Urinary bladder (tissue), 4 donors: Measurements from ENCODE around the gene OSBPL3. TPM values are rescaled to one million over a fixed set of nuclear protein-coding genes. Genes with fewer than 3 reads are reported as not detected.
A peak's percentile ranks its signal among the peaks of the same experiment; 100 is the strongest.

Source experiments
- DNase-seq: peaks from one replicate; pipeline ENCODE4 v3.0.0-alpha.2; 2015; ENCODE audit errors: extremely low spot score
- H3K27ac ChIP-seq: one replicate; pipeline ENCODE4 v1.5.1; 2013; ENCODE audit warnings: low read depth, mild to moderate bottlenecking, moderate library complexity
- H3K36me3 ChIP-seq: one replicate; pipeline ENCODE4 v1.6.1; 2013; ENCODE audit warnings: mild to moderate bottlenecking, moderate library complexity; ENCODE audit not compliant: insufficient read depth
- H3K4me1 ChIP-seq: one replicate; pipeline ENCODE4 v1.6.1; 2013; ENCODE audit warnings: mild to moderate bottlenecking, moderate library complexity; ENCODE audit not compliant: insufficient read depth
- H3K4me3 ChIP-seq: one replicate; pipeline ENCODE4 v1.5.1; 2013; ENCODE audit warnings: low read depth, low read length
- WGBS: extraction: QIAGEN DNeasy Blood & Tissue Kit; methylation state at CpG from one replicate; pipeline ENCODE4 v1.1.7; 2013; 5-methylcytosine and 5-hydroxymethylcytosine counted together
- polyA plus RNA-seq: library from polyadenylated mRNA; stranded (reverse); fragments of 200-250 nt; gene quantifications from one replicate; pipeline ENCODE4 v1.2.3, GENCODE V29; 2013
- total RNA-seq: library from RNA; depleted of rRNA; stranded (reverse); fragments of >200 nt; gene quantifications from one replicate; pipeline ENCODE4 v1.2.3, GENCODE V29; 2014
- donor health status: healthy with polysubstance abuse.
- donor health status: healthy.

OSBPL3 gene
- total and polyA plus RNA-seq, 2 donors, result 1.9 to 4.9 TPM

DNA sequence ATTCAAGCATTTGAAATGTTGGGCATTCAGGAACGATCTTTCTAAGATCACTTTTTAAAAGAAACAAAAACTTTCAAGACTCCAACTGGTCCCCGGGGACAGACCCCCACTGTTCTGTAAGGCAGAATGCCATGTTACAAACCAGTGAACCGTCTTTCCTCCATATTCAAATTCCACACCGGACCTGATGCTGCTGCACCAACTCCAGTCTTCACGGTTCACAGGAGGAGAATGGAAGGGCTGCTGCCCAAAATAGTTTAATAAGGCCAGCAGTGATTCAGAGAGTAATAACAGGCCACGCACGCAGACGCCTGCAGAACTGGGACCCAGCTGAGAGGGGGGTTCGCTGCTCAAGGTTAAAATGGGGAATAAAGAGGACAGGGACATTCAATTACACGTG is 47.2 kb downstream of the OSBPL3 start:
- WGBS, result 80% methylated on average over 10 of the region's 10 CpGs
- DNase-seq, result no peak
- H3K27ac ChIP-seq, result no peak overlapping the region
- H3K36me3 ChIP-seq, result no peaks in the 10 kb centered on the region
- H3K4me3 ChIP-seq, result no peak overlapping the region
- no peaks in the 10 kb centered on the region for H3K4me1 ChIP-seq

DNA sequence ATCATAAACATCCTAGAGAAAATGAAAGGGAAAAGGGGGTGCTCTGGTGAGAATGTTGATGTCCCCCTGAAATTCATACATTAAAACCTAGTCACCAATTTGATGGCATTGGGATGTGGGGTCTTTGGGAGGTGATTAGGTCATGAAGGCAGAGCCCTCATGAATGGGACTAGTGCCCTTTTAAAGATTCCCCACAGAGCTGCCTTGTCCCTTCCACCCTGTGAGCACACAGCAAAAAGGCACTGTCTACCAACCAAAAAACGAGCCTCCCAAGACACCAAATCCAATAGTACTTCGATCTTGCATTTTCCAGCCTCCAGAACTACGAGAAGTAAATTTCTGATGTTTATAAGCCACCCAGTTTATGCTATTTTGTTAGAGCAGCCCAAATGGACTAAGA is 47.6 kb downstream of the OSBPL3 start:
- no peaks in the 10 kb centered on the region for H3K36me3 ChIP-seq
- no peak for DNase-seq
- H3K27ac ChIP-seq, result no peak overlapping the region
- WGBS, result 84% methylated on average over 3 of the region's 3 CpGs
- no peaks in the 10 kb centered on the region for H3K4me1 ChIP-seq
- no peak overlapping the region for H3K4me3 ChIP-seq

- WGBS, result 91% methylated on average over 3 of the region's 3 CpGs
- no peaks in the 10 kb centered on the region for H3K4me1 ChIP-seq
- no peak for DNase-seq
- H3K36me3 ChIP-seq, result no peaks in the 10 kb centered on the region
- H3K27ac ChIP-seq, result no peak overlapping the region
- H3K4me3 ChIP-seq, result no peak overlapping the region
Observed at GRCh38 chr7:24931844-24932243, 48.1 kb downstream of the OSBPL3 start.

GRCh38 chr7:24930856-24931255 is 49.1 kb downstream of the OSBPL3 start:
- no peaks in the 10 kb centered on the region for H3K36me3 ChIP-seq
- WGBS, result 69% methylated on average over 1 of the region's 1 CpG
- H3K4me3 ChIP-seq, result no peak overlapping the region
- no peak for DNase-seq
- H3K4me1 ChIP-seq, result no peaks in the 10 kb centered on the region
- H3K27ac ChIP-seq, result no peak overlapping the region

GRCh38 chr7:24926623-24927524 is 53.1 kb downstream of the OSBPL3 start:
- Histone ChIP-seq H3K4me3 (no peak overlapping the region), H3K27ac (no peak overlapping the region), H3K4me1 (no peaks in the 10 kb centered on the region), H3K36me3 (no peaks in the 10 kb centered on the region)
- WGBS, result 56% methylated on average over 5 of the region's 5 CpGs
- no peak for DNase-seq

DNA sequence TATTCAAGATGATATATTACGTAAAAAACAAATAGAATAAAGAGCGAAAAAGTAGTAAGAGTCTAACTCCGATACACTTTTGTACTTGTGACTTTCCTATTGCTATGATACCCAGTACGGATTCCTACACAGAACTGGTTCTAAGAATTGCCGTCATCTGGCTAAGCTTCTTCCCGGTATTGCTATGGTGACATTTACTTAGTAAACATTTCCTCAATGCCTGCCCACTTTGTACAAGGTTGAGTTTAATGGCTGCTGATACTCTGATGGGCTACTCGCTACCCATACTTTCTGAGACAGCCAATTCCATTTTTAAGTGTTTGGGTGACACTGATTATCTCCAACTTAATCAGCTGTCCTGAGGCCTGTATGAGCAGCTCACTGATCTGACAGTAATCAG is 55.6 kb downstream of the OSBPL3 start:
- H3K4me1 ChIP-seq, result no peaks in the 10 kb centered on the region
- no peak overlapping the region for H3K27ac ChIP-seq
- no peak overlapping the region for H3K4me3 ChIP-seq
- peak; percentile 37 for DNase-seq
- WGBS, result 73% methylated on average over 7 of the region's 7 CpGs
- H3K36me3 ChIP-seq, result no peaks in the 10 kb centered on the region

- WGBS, result 83% methylated on average over 9 of the region's 9 CpGs
- no peaks in the 10 kb centered on the region for H3K36me3 ChIP-seq
- DNase-seq, result no peak
Observed at GRCh38 chr7:24923172-24923865, 56.7 kb downstream of the OSBPL3 start.

GRCh38 chr7:24922099-24922773 is 57.7 kb downstream of the OSBPL3 start:
- Histone ChIP-seq H3K4me1 (no peaks in the 10 kb centered on the region), H3K36me3 (no peaks in the 10 kb centered on the region), H3K27ac (no peak overlapping the region), H3K4me3 (no peak overlapping the region)
- WGBS, result 85% methylated on average over 5 of the region's 5 CpGs
- DNase-seq, result no peak

More at GRCh38 chr7:24923172-24923865, 56.7 kb downstream of the OSBPL3 start:
- no peaks in the 10 kb centered on the region for H3K4me1 ChIP-seq
- H3K27ac ChIP-seq, result no peak overlapping the region
- no peak overlapping the region for H3K4me3 ChIP-seq

DNA sequence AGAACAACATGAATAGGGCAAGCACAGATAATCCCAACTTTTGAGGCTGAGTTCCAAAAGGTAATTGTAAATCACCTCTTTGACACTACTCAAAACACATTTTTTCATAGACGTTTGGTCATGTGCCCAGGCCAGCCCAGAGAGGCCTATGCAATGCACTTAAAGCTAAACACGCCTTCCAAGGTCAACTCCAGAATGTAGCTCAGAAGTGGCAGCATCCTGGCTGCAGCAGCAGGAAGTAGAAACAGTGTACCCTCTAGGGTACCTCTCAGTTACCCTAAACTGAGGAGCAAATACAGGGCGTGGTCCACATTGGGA is 58.7 kb downstream of the OSBPL3 start:
- Histone ChIP-seq H3K4me1 (no peaks in the 10 kb centered on the region), H3K27ac (no peak overlapping the region), H3K36me3 (no peaks in the 10 kb centered on the region), H3K4me3 (no peak overlapping the region)
- no peak for DNase-seq
- 55% methylated on average over 3 of the region's 3 CpGs for WGBS

DNA sequence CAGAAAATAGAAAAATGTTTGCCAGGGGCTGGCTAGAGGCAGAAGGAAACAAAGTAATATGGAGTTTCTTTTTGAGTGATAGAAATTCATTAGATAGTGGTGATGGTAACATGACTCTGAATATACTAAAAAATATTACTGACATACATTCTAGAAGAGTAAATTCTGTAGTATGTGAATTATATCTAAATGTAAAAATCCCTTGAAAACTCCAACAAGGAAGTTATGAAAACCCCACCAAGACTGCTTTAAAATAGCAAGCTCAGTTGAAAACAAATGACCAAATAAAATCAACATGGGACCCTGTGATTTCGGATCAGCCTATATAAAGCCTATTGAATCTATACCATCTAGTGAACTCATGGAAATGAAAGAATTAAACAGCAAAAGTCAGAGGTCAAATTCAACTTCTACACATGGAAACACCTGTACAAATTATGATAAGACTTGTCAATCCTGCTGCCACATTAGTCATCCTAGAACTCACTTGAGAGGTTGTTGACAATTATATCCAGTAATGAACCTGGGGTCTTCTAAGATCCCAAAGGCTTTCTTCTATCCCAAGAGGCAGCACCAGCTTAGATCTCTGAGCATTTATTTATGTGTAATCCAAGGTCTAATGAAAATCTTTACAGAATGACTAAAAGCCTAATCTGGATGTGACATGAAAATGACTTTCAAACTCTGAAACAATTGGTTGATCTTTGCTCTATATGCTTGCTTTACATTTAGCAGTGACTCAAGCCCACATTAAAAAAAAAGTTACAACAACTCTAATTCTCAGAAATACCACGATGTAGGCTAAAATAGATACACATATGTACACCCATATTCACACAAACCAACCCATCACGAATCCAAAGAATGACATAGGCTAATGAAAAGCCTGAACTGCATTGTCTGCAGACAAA is 59.3 kb downstream of the OSBPL3 start:
- WGBS, result 68% methylated on average over 3 of the region's 3 CpGs

DNA sequence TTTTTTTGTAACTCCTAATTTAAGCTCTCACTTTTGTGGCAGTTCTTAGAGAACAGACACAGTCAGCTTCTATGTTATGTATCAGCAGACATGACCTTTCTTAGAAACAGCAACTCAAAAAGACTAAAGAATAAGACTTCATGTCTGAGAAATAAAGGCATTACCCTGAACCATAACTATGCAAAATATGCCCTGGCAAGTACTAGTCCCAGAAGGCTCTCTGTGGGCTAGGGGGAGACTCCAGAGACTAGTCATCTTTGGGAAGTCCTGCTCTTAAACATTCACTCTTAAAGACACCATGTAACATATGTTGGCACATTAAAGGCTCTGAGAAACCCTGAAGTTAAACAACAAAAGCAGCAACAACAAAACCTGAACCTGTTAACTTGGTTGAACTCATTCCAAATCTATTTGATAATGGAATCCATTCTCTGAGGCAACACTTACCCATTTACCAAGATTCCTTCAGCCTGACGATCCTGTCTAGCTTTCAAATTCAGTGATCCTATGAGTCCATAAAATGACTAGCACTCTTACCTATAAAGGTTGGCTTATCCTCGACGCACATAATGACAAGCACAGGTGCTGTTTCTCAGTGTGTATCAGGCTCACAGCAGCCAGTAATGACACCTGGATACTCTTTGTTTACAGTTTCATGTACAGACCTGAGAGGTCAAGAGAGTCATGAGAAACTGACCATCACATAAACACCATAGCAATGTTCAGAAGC is 62.3 kb downstream of the OSBPL3 start:
- WGBS, result 82% methylated on average over 3 of the region's 3 CpGs
- no peak for DNase-seq
- H3K27ac ChIP-seq, result no peak overlapping the region

More for the DNA sequence above, 59.3 kb downstream of the OSBPL3 start:
- no peak for DNase-seq
- Histone ChIP-seq H3K27ac (no peak overlapping the region), H3K4me3 (no peak overlapping the region), H3K4me1 (no peaks in the 10 kb centered on the region), H3K36me3 (no peaks in the 10 kb centered on the region)

GRCh38 chr7:24916463-24917040 is 63.4 kb downstream of the OSBPL3 start:
- DNase-seq, result no peak
- H3K36me3 ChIP-seq, result no peaks in the 10 kb centered on the region
- no peak overlapping the region for H3K4me3 ChIP-seq
- no peaks in the 10 kb centered on the region for H3K4me1 ChIP-seq
- 51% methylated on average over 4 of the region's 4 CpGs for WGBS
- H3K27ac ChIP-seq, result no peak overlapping the region

More for the DNA sequence above, 62.3 kb downstream of the OSBPL3 start:
- Histone ChIP-seq H3K4me3 (no peak overlapping the region), H3K4me1 (no peaks in the 10 kb centered on the region), H3K36me3 (no peaks in the 10 kb centered on the region)
